OCI-LY3 (cell line): ENCODE data around the gene MYH10.

Experiments
- H2AFZ ChIP-seq: fragments of 200-600, 300-600 bp; shearing (Covaris generic); 2 replicates; pipeline ENCODE4 v1.6.0; 2014; ENCODE audit warnings: antibody characterized with exemption, low read depth, low read length
- H3K27ac ChIP-seq: fragments of 200-600, 300-600 bp; sonication (generic); 2 replicates; pipeline ENCODE4 v1.5.1; 2014; ENCODE audit warnings: mild to moderate bottlenecking, low read length, moderate library complexity, mixed read lengths
- H3K27me3 ChIP-seq: fragments of 200-600, 300-600 bp; sonication (generic); 2 replicates; pipeline ENCODE4 v1.6.1; 2014; ENCODE audit warnings: low read depth, low read length, mixed read lengths
- H3K36me3 ChIP-seq: fragments of 200-600, 300-600 bp; sonication (generic); replicated peaks from 2 replicates; pipeline ENCODE3; 2014; ENCODE audit warnings: low read depth, low read length, mixed read lengths
- H3K4me1 ChIP-seq: fragments of 300-600, 200-600 bp; sonication (generic); 2 replicates; pipeline ENCODE4 v1.6.1; 2014; ENCODE audit warnings: low read length, mixed read lengths
- H3K4me2 ChIP-seq: fragments of 200-600, 300-600 bp; sonication (generic); 2 replicates; pipeline ENCODE4 v1.6.1; 2014; ENCODE audit warnings: low read length, mixed read lengths
- H3K4me3 ChIP-seq: fragments of 300-600, 200-600 bp; sonication (generic); 2 replicates; pipeline ENCODE4 v1.5.1; 2014; ENCODE audit warnings: antibody characterized with exemption, mild to moderate bottlenecking, low read length, moderate library complexity
- H3K79me2 ChIP-seq: fragments of 300-600, 200-600 bp; shearing (Covaris generic); 2 replicates; pipeline ENCODE4 v1.6.1; 2014; ENCODE audit warnings: mild to moderate bottlenecking, low read length, mixed read lengths
- H3K9ac ChIP-seq: fragments of 300-600, 200-600 bp; shearing (Covaris generic); 2 replicates; pipeline ENCODE4 v1.6.0; 2014; ENCODE audit warnings: mild to moderate bottlenecking, low read length, moderate library complexity
- H3K9me3 ChIP-seq: fragments of 200-600, 300-600 bp; shearing (Covaris generic); 2 replicates; pipeline ENCODE4 v1.6.1; 2014; ENCODE audit warnings: low read length, mixed read lengths; ENCODE audit not compliant: insufficient read depth
- H4K20me1 ChIP-seq: fragments of 200-600, 300-600 bp; sonication (generic); 2 replicates; pipeline ENCODE4 v1.6.1; 2016; ENCODE audit warnings: low read length, mixed read lengths; ENCODE audit not compliant: insufficient read depth
- CTCF ChIP-seq: fragments of 200-600, 300-600 bp; sonication (generic); IDR thresholded peaks from 2 replicates; pipeline ENCODE4 v1.5.1; 2014; ENCODE audit warnings: antibody characterized with exemption, low read length, low read depth
- EZH2phosphoT487 ChIP-seq: fragments of 200-600 bp; shearing (Covaris generic); IDR thresholded peaks from 2 replicates; pipeline ENCODE4 v1.6.1; 2018; ENCODE audit warnings: antibody characterized with exemption, mixed run types, low read depth

Gene MYH10

GRCh38 chr17:8489841-8490240 is 140.7 kb downstream of the MYH10 start:
- H3K4me2 ChIP-seq: no peak overlapping the region
- TF ChIP-seq CTCF: no peak
- TF ChIP-seq EZH2phosphoT487: no peak
- H3K79me2 ChIP-seq: no peaks in the 10 kb centered on the region
- no peak overlapping the region for H2AFZ ChIP-seq
- H3K27ac ChIP-seq: no peak overlapping the region
- H3K36me3 ChIP-seq: no peaks in the 10 kb centered on the region
- H3K27me3 ChIP-seq: no peaks in the 10 kb centered on the region
- H3K9me3 ChIP-seq: no peaks in the 10 kb centered on the region
- no peaks in the 10 kb centered on the region for H4K20me1 ChIP-seq
- no peaks in the 10 kb centered on the region for H3K4me1 ChIP-seq
- no peak overlapping the region for H3K9ac ChIP-seq
- no peak overlapping the region for H3K4me3 ChIP-seq

- H3K4me2 ChIP-seq: no peak overlapping the region
- H2AFZ ChIP-seq: no peak overlapping the region
- no peaks in the 10 kb centered on the region for H3K79me2 ChIP-seq
- no peaks in the 10 kb centered on the region for H3K9me3 ChIP-seq
- H3K4me3 ChIP-seq: no peak overlapping the region
- peaks cover 8% of the 10 kb centered on the region for H3K36me3 ChIP-seq
- no peaks in the 10 kb centered on the region for H3K4me1 ChIP-seq
- H4K20me1 ChIP-seq: no peaks in the 10 kb centered on the region
- H3K9ac ChIP-seq: no peak overlapping the region
- H3K27ac ChIP-seq: no peak overlapping the region
- TF ChIP-seq CTCF (no peak), EZH2phosphoT487 (no peak)
- H3K27me3 ChIP-seq: no peaks in the 10 kb centered on the region
Observed at GRCh38 chr17:8488901-8489300, 141.6 kb downstream of the MYH10 start.

DNA sequence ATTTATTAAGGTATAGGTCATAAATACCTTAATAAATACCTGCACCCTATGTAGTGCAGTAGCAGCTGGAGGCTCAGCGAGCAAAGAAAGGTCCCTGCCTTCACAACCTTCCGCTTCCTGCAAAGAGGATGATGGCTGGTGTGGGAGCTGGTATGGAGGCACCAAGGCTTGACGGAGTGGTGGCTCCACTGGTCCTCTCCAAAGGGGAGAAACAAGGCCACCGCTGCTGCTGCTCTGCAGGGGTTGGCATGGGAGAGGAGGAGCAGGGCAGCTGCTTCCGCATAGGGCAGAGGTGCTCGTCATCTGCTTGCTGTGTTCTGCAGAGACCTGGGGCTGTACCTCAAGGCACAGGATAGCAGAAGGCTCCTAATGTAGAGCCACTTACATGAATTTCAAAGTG is 142.0 kb downstream of the MYH10 start:
- Histone ChIP-seq H3K27me3 (no peaks in the 10 kb centered on the region), H3K4me1 (no peaks in the 10 kb centered on the region), H4K20me1 (no peaks in the 10 kb centered on the region), H3K27ac (no peak overlapping the region), H3K9ac (no peak overlapping the region), H3K9me3 (no peaks in the 10 kb centered on the region), H2AFZ (no peak overlapping the region), H3K4me3 (no peak overlapping the region), H3K79me2 (no peaks in the 10 kb centered on the region), H3K4me2 (no peak overlapping the region), H3K36me3 (peaks cover 12% of the 10 kb centered on the region)
- TF ChIP-seq EZH2phosphoT487: no peak

GRCh38 chr17:8487743-8488142 is 142.8 kb downstream of the MYH10 start:
- H3K4me3 ChIP-seq: no peak overlapping the region
- no peak overlapping the region for H2AFZ ChIP-seq
- H4K20me1 ChIP-seq: no peaks in the 10 kb centered on the region
- H3K9me3 ChIP-seq: no peaks in the 10 kb centered on the region
- H3K4me2 ChIP-seq: no peak overlapping the region
- no peaks in the 10 kb centered on the region for H3K79me2 ChIP-seq
- no peaks in the 10 kb centered on the region for H3K27me3 ChIP-seq
- no peaks in the 10 kb centered on the region for H3K4me1 ChIP-seq
- TF ChIP-seq CTCF: no peak
- no peak for TF ChIP-seq EZH2phosphoT487
- H3K27ac ChIP-seq: no peak overlapping the region
- no peak overlapping the region for H3K9ac ChIP-seq
- H3K36me3 ChIP-seq: peaks cover 17% of the 10 kb centered on the region
